SK-N-SH (cell line): ENCODE results near the gene TSC22D1. TPM values are rescaled to one million over a fixed set of nuclear protein-coding genes. Genes with fewer than 3 reads are reported as not detected.

Experiments
- CTCF ChIA-PET: fragments of 300-600, 350-600 bp; formaldehyde crosslinking; extraction: SDS; loops from one replicate; lab custom pipeline; 2021; lab: Yijun Ruan, JAX
- POLR2A ChIA-PET: fragments of 350-600 bp; sonication (Branson Sonifier 250); formaldehyde crosslinking; extraction: SDS; loops from one replicate; lab custom pipeline; 2020; ENCODE audit warnings: antibody characterized with exemption, inconsistent platforms; lab: Yijun Ruan, JAX
- DNase-seq: peaks from one replicate; pipeline ENCODE4 v3.0.0; 2012
- H2AFZ ChIP-seq: fragments of 200-600 bp; sonication (generic); 2 replicates; pipeline ENCODE4 v1.8.1; 2016; ENCODE audit warnings: antibody characterized with exemption, mild to moderate bottlenecking, low read depth
- H3F3A ChIP-seq: fragments of 200-600 bp; sonication (generic); replicated peaks from 2 replicates; pipeline ENCODE3; 2016; ENCODE audit warnings: antibody characterized with exemption, mild to moderate bottlenecking; ENCODE audit not compliant: insufficient read depth
- H3K27ac ChIP-seq, 2 experiments: fragments of 200-500 bp in 1 of 2; fragments of 200-600 bp in 1 of 2; sonication (Bioruptor generic) in 1 of 2; sonication (generic), shearing (Covaris generic) in 1 of 2; 2 replicates each; pipeline versions ENCODE4 v1.5.1 to v1.6.1; 2014 to 2016; ENCODE audit warnings: low read depth in 2 of 2, inconsistent platforms in 1 of 2, low read length in 1 of 2, mild to moderate bottlenecking in 1 of 2, mixed read lengths in 1 of 2
- H3K27me3 ChIP-seq: fragments of 200-600 bp; sonication (generic), shearing (Covaris generic); 2 replicates; pipeline ENCODE4 v1.6.1; 2016; ENCODE audit warnings: mixed run types; ENCODE audit not compliant: insufficient read depth
- H3K36me3 ChIP-seq, 2 experiments: fragments of 200-500 bp in 1 of 2; fragments of 200-600 bp in 1 of 2; sonication (Bioruptor generic) in 1 of 2; sonication (generic) in 1 of 2; replicated peaks in 1 of 2; 2 replicates each; pipeline versions ENCODE3 to v1.5.1; 2014 to 2016; ENCODE audit warnings: low read length in 1 of 2, mild to moderate bottlenecking in 1 of 2; ENCODE audit not compliant: insufficient read depth in 2 of 2, control insufficient read depth in 1 of 2
- H3K4me1 ChIP-seq, 2 experiments: fragments of 200-500 bp in 1 of 2; fragments of 200-600 bp in 1 of 2; sonication (Bioruptor generic) in 1 of 2; sonication (generic), shearing (Covaris generic) in 1 of 2; 2 replicates each; pipeline versions ENCODE4 v1.5.1 to v1.6.1; 2014 to 2016; ENCODE audit warnings: low read depth in 1 of 2, low read length in 1 of 2, mixed run types in 1 of 2; ENCODE audit not compliant: insufficient read depth in 2 of 2, control insufficient read depth in 1 of 2
- H3K4me2 ChIP-seq: fragments of 200-600 bp; sonication (generic), shearing (Covaris generic); 2 replicates; pipeline ENCODE4 v1.6.1; 2017; ENCODE audit warnings: mixed run types
- H3K4me3 ChIP-seq, 2 experiments: fragments of 200-500 bp in 1 of 2; fragments of 200-600 bp in 1 of 2; sonication (Bioruptor generic) in 1 of 2; sonication (generic), shearing (Covaris generic) in 1 of 2; 2 replicates each; pipeline versions ENCODE4 v1.5.1 to v1.8.1; 2014 to 2016; ENCODE audit warnings: low read depth in 2 of 2, inconsistent platforms in 1 of 2, low read length in 1 of 2, mild to moderate bottlenecking in 1 of 2, mixed read lengths in 1 of 2, moderate library complexity in 1 of 2
- H3K79me2 ChIP-seq: fragments of 200-600 bp; sonication (generic); 2 replicates; pipeline ENCODE4 v1.8.1; 2017; ENCODE audit warnings: mild to moderate bottlenecking; ENCODE audit not compliant: insufficient read depth
- H3K9ac ChIP-seq: fragments of 200-600 bp; sonication (generic); 2 replicates; pipeline ENCODE4 v1.6.1; 2017; ENCODE audit warnings: mixed run types
- H3K9me2 ChIP-seq: fragments of 200-600 bp; sonication (generic); 2 replicates; pipeline ENCODE4 v1.6.1; 2017; ENCODE audit warnings: mixed run types
- H3K9me3 ChIP-seq: fragments of 200-600 bp; sonication (generic); 2 replicates; pipeline ENCODE4 v1.6.1; 2017; ENCODE audit warnings: mixed run types, mild to moderate bottlenecking, moderate library complexity
- H4K20me1 ChIP-seq: fragments of 200-600 bp; sonication (generic); 2 replicates; pipeline ENCODE4 v1.6.1; 2017; ENCODE audit warnings: mild to moderate bottlenecking, mixed run types; ENCODE audit not compliant: insufficient read depth
- CTCF ChIP-seq: fragments of 200-600 bp; sonication (generic); IDR thresholded peaks from 2 replicates; pipeline ENCODE4 v1.6.1; 2017; ENCODE audit warnings: antibody characterized with exemption, mild to moderate bottlenecking, moderate library complexity
- GABPA ChIP-seq: IDR thresholded peaks from 2 replicates; pipeline ENCODE4 v1.4.0; 2012; ENCODE audit warnings: low read depth, mild to moderate bottlenecking
- PBX3 ChIP-seq: IDR thresholded peaks from 2 replicates; pipeline ENCODE4; 2012
- RCOR1 ChIP-seq: fragments of 150-350 bp; IDR thresholded peaks from 2 replicates; pipeline ENCODE4 v1.6.1; 2017; ENCODE audit warnings: antibody characterized with exemption, low read length
- REST ChIP-seq: IDR thresholded peaks from 2 replicates; pipeline ENCODE4 v1.6.1; 2012; ENCODE audit warnings: mild to moderate bottlenecking, low read depth, low read length, moderate library complexity
- SMC3 ChIP-seq: IDR thresholded peaks from 2 replicates; pipeline ENCODE4 v1.6.1; 2012; ENCODE audit warnings: low read depth, low read length, improper control_type of control experiment
- USF1 ChIP-seq: IDR thresholded peaks from 2 replicates; pipeline ENCODE4 v1.4.0; 2012; ENCODE audit warnings: low read depth, borderline replicate concordance
- WGBS: methylation state at CpG from one replicate; pipeline ENCODE4 v1.1.6; 2017; ENCODE audit warnings: low lambda C conversion rate; 5-methylcytosine and 5-hydroxymethylcytosine counted together
- polyA plus RNA-seq, 3 experiments: library from polyadenylated mRNA; depleted of rRNA; stranded (reverse); fragments of >200 nt; gene quantifications; 2 replicates each; pipeline ENCODE4 v1.2.3, GENCODE V29; 2012

Gene TSC22D1
- polyA plus RNA-seq, 1 of the 3 experiments (the other 2 are of a cell fraction): 137 TPM

GRCh38 chr13:44541601-44542000 is 34.5 kb downstream of the TSC22D1 start (continued):
- TF ChIP-seq USF1: no peak
- TF ChIP-seq REST: no peak

GRCh38 chr13:44540761-44541434 is 35.2 kb downstream of the TSC22D1 start:
- peaks cover 14% of the 10 kb centered on the region for H3F3A ChIP-seq
- POLR2A ChIA-PET: no interaction called here
- peaks cover 18% of the 10 kb centered on the region; the same call in 1 of the 2 replicates for H4K20me1 ChIP-seq
- H3K9me3 ChIP-seq: no peaks in the 10 kb centered on the region
- H2AFZ ChIP-seq: no peak overlapping the region
- H3K9ac ChIP-seq: no peak overlapping the region
- H3K9me2 ChIP-seq: no peaks in the 10 kb centered on the region
- H3K4me1 ChIP-seq: peaks cover 0 to 8% of the 10 kb centered on the region in 2 experiments; a peak in 2 of 4 replicates
- H3K4me3 ChIP-seq: no peak overlapping the region
- H3K36me3 ChIP-seq: peaks cover 36 to 42% of the 10 kb centered on the region in 2 experiments
- TF ChIP-seq SMC3: no peak
- 0 out of 2 replicates have a peak, but pooled peaks have one; percentile 17 for TF ChIP-seq PBX3
- TF ChIP-seq GABPA: no peak
- no peak for TF ChIP-seq RCOR1
- no peak for TF ChIP-seq CTCF
- no peak for TF ChIP-seq REST
- 92% methylated on average over 4 of the region's 4 CpGs for WGBS
- CTCF ChIA-PET: interaction anchor here (0.8 to 1.6 kb wide), 5 partner anchors 20 to 633 kb away, joined by 3 to 6 read pairs (median 3); no protein-coding TSS in a partner anchor
- H3K27ac ChIP-seq: no peak overlapping the region; a peak in 1 of 4 replicates
- no peak overlapping the region for H3K4me2 ChIP-seq
- H3K27me3 ChIP-seq: no peaks in the 10 kb centered on the region
- no peak for DNase-seq
- H3K79me2 ChIP-seq: peaks cover 67% of the 10 kb centered on the region
